HG03565 (cell line): Measurements from ENCODE around the gene CPED1.
A peak's percentile ranks its signal among the peaks of the same experiment; 100 is the strongest.

Experiments used
- ATAC-seq: cut with Tn5 transposase; IDR thresholded peaks from one replicate; pipeline ENCODE4 v1.9.1; 2021; ENCODE audit warnings: mild to moderate bottlenecking, moderate library complexity; ENCODE audit not compliant: unreplicated experiment

Gene CPED1

GRCh38 chr7:121331574-121331973 is 343.1 kb downstream of the CPED1 start:
- no peak for ATAC-seq

DNA sequence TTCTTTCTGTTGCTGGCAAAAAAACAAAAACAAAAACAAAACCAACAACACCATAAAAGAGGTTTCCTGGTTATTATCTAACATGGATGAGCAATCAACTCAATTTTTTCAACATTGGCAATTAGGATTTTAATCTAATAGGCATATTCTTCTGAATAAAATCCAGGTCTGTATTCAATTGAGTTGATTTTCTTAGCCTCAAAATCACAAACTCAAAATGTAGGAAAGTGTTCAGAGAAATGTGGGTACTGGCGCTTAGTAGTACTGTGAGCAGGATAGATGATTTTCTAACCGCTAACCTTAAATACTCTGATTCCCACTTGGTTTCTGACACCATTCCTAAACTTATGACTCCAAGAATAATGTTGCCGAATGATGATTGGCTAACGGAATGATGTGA is 345.9 kb downstream of the CPED1 start:
- no peak for ATAC-seq

- ATAC-seq, result no peak
Measured at GRCh38 chr7:121334875-121335648, 346.6 kb downstream of the CPED1 start.

- ATAC-seq, result no peak
Measured at GRCh38 chr7:121336579-121336978, 348.1 kb downstream of the CPED1 start.

DNA sequence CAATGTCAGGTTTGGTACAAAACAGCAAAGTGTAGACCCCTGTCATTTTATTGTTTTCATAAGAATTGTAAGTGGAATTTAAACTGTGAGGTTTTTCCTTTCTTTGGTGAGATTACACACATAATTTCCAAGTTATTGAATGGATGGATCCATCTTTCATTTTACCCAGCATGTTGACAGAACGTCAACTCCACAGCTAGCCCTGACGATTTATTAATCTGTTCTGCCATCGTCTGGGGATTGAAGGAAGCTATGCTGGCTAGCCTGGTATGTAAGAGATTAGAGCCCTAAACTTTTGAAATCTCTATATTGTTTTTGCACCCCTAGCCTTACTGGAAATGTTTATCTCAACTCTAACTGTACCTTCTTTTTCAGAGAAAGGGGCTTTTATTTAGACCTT is 348.9 kb downstream of the CPED1 start:
- peak; percentile 52 for ATAC-seq

- no peak for ATAC-seq
Measured at GRCh38 chr7:121339082-121339481, 350.6 kb downstream of the CPED1 start.

DNA sequence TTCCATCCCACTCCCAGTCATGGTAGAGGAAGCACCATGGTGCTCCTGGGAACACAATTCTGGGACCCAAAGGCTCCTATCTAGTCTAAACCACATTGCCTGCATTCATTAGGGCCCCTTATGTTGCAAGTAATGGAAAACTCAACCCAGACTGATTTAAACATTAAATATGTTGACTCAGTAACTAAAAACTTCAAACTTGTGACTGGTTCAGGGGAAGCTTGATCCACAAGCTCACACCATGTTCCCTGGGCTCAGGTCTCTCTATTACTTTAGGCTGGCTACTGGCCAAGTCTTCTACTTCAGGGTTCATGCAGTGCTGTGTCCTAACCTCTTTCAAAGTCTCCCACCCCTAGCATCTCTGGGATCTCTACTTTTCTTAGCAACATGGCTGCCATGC is 353.4 kb downstream of the CPED1 start:
- no peak for ATAC-seq

GRCh38 chr7:121342631-121343030 is 354.1 kb downstream of the CPED1 start:
- no peak for ATAC-seq

DNA sequence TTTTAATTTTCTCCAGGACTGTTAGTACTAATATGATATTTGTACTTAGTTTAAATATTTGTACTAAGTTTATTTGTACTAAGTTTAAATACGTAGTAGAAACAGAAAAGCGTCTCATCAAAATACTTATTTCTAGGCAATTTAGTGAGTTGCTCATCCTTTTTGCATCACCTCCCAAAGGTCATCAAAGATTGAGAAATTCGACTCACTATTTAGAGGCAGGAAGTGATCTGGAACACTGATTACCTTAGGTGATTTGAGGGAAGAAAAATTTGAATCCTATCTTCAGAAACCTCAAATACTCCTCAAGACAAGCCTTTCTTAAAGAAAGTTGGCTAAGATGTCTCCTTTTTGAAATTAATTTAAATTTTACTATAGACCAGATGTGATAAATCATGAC is 354.8 kb downstream of the CPED1 start:
- ATAC-seq, result no peak

DNA sequence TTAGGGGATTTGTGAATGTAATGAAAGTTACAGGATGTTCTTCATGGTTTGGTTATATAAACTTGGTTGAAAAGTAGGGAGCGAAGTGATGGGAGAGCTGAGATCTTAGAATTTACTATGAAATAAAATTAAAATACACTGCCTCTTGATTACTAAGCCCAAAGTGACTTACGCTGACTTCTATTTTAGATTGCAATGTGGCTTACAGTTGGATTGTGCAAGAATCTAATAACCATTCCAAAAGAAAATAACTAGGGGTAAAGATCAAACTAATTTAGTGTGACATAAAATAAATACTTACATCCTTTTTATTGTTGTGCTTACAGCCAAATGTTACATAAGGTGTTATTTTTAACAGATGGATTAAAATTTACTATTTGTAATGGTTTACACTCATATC is 355.6 kb downstream of the CPED1 start:
- no peak for ATAC-seq

GRCh38 chr7:121344497-121344896 is 356.0 kb downstream of the CPED1 start:
- no peak for ATAC-seq
